NOMO-1 treated with DMSO at 0.1 percent for 48 hours (cell line): Measurements from ENCODE around the gene GALNT17.

Experiments used
- DNase-seq: peaks from one replicate; lab custom pipeline; 2025; ENCODE audit not compliant: unreplicated experiment; lab: John Stamatoyannopoulos, UW

Gene GALNT17

DNA sequence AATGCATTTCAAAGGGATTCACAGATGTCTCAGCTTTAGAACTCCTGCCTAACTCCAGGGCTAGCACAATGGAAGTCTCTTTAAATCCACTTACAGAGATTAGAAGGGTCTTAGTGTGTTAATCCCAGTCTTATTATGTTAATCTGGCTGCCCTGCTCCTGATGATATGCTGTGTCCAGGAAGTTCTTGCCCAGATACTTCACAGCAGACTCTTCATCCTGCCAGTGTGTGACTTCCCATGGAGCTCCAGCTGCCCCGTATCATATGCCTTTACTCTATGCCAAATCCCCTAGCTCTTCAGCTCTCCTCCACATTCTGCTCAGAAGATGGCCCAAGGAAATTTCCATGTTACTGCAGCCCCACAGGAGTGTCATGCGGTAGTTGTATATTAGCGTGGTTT lies 533.8 kb downstream of the GALNT17 start:
- no peak for DNase-seq

DNA sequence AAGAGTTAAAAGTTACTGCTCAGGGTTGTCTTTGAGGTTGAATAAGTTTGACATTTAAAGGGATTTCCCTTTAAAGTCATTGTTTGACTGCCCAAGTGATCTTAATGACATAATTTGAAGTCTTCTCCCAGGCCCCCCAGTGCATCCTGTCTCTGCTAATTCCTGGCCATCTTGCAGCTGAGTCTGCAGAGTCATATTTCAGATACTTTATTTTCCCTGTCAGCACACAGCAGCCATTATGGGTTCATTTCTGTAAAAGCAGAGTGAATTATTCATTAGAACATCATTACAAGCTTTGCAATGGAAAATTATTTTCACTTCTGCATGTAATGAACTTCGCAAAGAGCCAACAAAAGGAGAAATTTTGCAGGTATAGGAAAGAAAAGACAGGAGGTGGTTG lies 536.6 kb downstream of the GALNT17 start:
- no peak for DNase-seq

DNA sequence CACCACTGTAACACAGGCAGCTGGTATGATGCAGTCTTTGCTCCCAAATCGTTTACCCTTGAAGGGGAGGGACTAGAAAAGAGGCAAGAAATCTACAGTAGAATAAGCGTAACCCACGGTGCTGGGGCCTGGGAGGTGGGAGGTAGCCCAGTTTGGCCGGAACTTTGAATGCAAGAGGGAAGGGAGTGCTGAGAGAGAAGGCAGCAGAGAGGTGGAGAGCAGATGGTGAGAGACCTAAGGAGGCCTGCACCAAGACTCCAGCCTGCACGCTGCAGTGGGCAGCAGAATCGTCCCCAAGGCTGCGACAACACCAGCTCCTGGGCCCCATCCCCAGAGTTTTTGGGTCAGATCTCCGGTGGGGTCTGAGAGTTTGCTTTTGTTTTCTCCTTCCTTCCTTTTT lies 547.5 kb downstream of the GALNT17 start:
- no peak for DNase-seq

DNA sequence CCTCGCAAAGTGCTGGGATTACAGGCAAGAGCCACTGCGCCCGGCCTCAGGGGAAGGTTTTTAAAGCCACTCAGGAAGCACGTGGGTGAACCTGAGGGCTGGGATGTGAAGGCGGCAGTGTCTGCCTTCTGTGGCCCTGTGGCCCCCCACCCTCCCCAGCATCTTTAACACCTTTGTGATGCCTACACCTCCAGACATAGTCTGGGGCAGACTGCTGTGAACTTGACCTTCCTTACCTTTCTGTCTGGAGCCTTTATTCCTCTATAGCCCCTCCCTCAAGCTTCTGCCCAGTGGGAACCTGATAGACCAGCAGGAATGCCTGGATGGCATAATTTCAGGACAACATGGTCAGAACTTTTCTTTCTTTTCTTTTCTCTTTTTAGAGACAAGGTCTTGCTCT lies 550.2 kb downstream of the GALNT17 start:
- no peak for DNase-seq

- DNase-seq: no peak
Measured at GRCh38 chr7:71682841-71683781, 551.2 kb downstream of the GALNT17 start.

GRCh38 chr7:71687286-71687685 lies 555.3 kb downstream of the GALNT17 start:
- no peak for DNase-seq

- no peak for DNase-seq
Measured at GRCh38 chr7:71687831-71688599, 556.1 kb downstream of the GALNT17 start.

DNA sequence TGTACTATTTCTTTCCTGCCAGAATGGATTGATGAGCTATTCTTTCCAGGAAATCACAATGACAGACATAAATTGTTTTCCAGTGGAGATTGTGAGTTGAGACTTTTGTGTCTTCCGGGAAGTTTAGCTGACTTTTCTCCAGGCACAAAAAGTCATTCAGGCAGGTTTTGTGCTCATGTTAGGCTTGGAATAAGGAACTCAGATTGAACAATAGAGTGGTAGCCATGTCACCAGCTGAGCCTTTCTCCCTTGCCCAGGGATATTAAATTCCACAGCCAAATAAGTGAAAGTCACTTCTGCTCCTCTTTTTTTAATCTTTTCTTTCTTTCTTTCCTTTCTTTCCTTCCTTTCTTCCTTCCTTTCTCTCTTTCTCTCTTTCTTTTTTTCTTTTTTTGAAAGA lies 559.6 kb downstream of the GALNT17 start:
- DNase-seq: no peak

GRCh38 chr7:71694665-71695064 lies 562.7 kb downstream of the GALNT17 start:
- no peak for DNase-seq

- no peak for DNase-seq
Measured at GRCh38 chr7:71695186-71695585, 563.2 kb downstream of the GALNT17 start.

DNA sequence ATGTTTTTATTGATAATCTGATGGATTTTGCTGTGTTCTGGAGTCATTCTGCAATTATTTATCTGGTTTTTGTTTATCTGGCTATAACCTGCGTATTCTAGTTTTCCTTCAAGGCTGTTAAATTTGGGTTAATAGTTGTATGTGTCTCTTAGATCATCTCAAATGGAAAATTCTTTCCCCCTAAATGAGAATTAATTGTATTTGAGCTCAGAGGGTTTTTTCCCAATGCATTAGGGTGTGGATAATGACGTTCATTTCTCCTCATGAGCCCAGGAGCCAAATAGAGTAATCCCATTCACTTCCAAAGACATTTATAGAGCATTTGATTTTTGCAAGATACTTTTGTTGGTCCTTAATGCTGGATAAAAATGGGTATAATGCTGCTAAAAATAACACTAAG lies 564.6 kb downstream of the GALNT17 start:
- no peak for DNase-seq

- DNase-seq: no peak
Measured at GRCh38 chr7:71697400-71697799, 565.5 kb downstream of the GALNT17 start.

DNA sequence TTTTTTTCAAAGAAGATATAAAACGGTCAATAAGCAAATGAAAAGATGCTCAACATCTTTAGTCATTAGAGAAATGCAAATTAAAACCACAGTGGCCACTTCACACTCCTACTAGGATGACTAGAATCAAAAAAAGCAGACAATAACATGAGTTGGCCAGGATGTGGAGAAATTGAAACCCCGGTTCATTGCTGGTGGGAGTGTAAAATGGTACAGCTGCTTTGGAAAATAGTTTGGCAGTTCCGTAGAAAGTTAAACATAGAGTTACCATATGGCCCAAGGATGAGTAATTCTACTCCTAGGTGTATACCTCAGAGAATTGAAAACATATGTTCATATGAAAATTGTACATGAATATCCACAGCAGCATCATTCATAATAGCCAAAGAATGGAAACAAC lies 573.3 kb downstream of the GALNT17 start:
- no peak for DNase-seq

DNA sequence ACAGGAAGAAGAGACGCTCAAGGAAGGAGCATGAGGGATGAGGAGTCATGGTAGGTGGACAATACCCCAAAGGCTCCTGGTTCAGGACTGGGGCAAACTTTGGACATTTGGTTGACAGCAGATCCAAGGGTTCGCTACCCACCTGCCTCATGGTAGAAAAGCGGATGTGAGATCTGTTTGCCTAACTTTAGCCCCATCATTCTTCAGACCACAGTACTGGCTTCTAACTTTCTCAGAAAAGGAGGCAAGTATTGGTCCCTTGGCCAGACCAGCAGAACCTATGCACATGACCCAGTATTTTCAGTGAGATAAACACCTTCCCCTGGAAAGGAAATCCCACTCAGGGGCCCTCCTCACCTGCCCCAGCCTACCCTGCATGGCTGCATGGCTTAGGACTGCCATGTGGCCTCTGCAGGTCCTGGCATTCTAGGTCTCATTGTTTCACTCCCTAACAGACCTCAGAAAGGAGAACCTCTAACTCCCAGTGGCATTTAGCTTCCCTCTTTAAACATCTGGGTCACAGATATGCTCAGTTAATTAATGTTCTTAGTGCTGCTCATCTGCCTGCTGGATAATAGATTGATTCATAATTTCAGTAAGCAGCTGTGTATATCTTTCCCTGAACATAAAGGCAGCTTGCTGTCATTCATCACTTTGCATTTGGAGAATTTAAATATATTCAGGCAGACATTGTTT lies 574.1 kb downstream of the GALNT17 start:
- DNase-seq: no peak

- no peak for DNase-seq
Measured at GRCh38 chr7:71706597-71706975, 574.6 kb downstream of the GALNT17 start.

GRCh38 chr7:71707041-71707440 lies 575.1 kb downstream of the GALNT17 start:
- no peak for DNase-seq

- no peak for DNase-seq
Measured at GRCh38 chr7:71708710-71709109, 576.8 kb downstream of the GALNT17 start.

GRCh38 chr7:71710442-71710841 lies 578.5 kb downstream of the GALNT17 start:
- DNase-seq: no peak

- no peak for DNase-seq
Measured at GRCh38 chr7:71712653-71713180, 580.8 kb downstream of the GALNT17 start.

DNA sequence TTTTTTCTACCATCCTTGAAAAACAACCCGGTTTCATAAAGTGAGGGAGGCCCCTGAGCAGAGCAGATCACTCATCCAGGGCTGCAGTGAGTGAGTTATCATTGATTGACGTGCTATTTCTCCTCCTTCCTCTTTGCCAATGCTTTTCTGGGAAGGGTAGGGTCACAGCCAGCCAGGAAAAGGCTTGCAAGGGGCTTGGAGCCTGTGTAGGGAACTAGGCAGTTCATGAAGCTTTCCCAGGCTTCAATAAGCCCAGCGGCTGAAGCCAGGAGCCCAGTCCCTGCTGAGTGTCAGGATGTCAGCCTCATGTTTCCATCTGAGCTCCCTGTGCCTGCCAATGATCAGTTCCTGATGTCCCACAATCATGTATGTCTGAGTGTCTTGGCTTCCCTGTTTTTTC lies 584.7 kb downstream of the GALNT17 start:
- DNase-seq: no peak

- DNase-seq: no peak
Measured at GRCh38 chr7:71718563-71718962, 586.6 kb downstream of the GALNT17 start.
